ENCODE measurements around the gene IGFBP5.

Gene IGFBP5

DNA sequence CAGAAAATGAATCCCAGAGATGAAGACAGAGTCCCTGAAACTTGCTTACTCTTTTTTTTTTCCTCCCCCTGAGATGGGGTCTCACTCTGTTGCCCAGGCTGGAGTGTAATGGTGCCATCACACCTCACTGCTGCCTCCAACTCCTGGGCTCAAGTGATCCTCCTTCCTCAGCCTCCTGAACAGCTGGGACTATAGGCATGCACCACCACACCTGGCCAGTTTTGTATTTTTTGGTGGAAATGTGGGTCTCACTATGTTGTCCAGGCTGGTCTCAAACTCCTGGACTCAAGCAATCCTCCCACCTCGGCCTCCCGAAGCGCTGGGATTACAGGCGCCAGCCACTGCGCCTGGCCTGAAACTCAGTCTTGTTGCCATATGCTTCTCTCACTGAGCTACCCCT is 34.3 kb downstream of the IGFBP5 start:
- DNase-seq (ENCODE audit: low read depth), result no peak
- no peak overlapping the region for H3K4me3 ChIP-seq (ENCODE audit: control insufficient read depth, low read depth, low read length)
- TF ChIP-seq, protein P1, sequence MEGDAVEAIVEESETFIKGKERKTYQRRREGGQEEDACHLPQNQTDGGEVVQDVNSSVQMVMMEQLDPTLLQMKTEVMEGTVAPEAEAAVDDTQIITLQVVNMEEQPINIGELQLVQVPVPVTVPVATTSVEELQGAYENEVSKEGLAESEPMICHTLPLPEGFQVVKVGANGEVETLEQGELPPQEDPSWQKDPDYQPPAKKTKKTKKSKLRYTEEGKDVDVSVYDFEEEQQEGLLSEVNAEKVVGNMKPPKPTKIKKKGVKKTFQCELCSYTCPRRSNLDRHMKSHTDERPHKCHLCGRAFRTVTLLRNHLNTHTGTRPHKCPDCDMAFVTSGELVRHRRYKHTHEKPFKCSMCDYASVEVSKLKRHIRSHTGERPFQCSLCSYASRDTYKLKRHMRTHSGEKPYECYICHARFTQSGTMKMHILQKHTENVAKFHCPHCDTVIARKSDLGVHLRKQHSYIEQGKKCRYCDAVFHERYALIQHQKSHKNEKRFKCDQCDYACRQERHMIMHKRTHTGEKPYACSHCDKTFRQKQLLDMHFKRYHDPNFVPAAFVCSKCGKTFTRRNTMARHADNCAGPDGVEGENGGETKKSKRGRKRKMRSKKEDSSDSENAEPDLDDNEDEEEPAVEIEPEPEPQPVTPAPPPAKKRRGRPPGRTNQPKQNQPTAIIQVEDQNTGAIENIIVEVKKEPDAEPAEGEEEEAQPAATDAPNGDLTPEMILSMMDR (conservative IDR thresholded peaks at IDR 0.05; ENCODE audit: control insufficient read depth, insufficient read depth, low read depth, low read length), result no peak

- DNase-seq (ENCODE audit: low read depth), result no peak
- H3K4me3 ChIP-seq (ENCODE audit: control insufficient read depth, low read depth, low read length), result no peak overlapping the region
- TF ChIP-seq, protein P1 (conservative IDR thresholded peaks at IDR 0.05; ENCODE audit: control insufficient read depth, insufficient read depth, low read depth, low read length), result no peak
Observed at GRCh38 chr2:216660496-216660895, 34.9 kb downstream of the IGFBP5 start.

GRCh38 chr2:216659276-216659675 is 36.1 kb downstream of the IGFBP5 start:
- no peak for DNase-seq (ENCODE audit: low read depth)
- TF ChIP-seq, protein P1 (conservative IDR thresholded peaks at IDR 0.05; ENCODE audit: control insufficient read depth, insufficient read depth, low read depth, low read length), result no peak
- no peak overlapping the region for H3K4me3 ChIP-seq (ENCODE audit: control insufficient read depth, low read depth, low read length)

GRCh38 chr2:216658757-216659156 is 36.6 kb downstream of the IGFBP5 start:
- no peak overlapping the region for H3K4me3 ChIP-seq (ENCODE audit: control insufficient read depth, low read depth, low read length)
- TF ChIP-seq, protein P1 (conservative IDR thresholded peaks at IDR 0.05; ENCODE audit: control insufficient read depth, insufficient read depth, low read depth, low read length), result no peak
- DNase-seq (ENCODE audit: low read depth), result no peak

GRCh38 chr2:216657980-216658379 is 37.4 kb downstream of the IGFBP5 start:
- TF ChIP-seq, protein P1 (conservative IDR thresholded peaks at IDR 0.05; ENCODE audit: control insufficient read depth, insufficient read depth, low read depth, low read length), result no peak
- no peak for DNase-seq (ENCODE audit: low read depth)
- no peak overlapping the region for H3K4me3 ChIP-seq (ENCODE audit: control insufficient read depth, low read depth, low read length)

DNA sequence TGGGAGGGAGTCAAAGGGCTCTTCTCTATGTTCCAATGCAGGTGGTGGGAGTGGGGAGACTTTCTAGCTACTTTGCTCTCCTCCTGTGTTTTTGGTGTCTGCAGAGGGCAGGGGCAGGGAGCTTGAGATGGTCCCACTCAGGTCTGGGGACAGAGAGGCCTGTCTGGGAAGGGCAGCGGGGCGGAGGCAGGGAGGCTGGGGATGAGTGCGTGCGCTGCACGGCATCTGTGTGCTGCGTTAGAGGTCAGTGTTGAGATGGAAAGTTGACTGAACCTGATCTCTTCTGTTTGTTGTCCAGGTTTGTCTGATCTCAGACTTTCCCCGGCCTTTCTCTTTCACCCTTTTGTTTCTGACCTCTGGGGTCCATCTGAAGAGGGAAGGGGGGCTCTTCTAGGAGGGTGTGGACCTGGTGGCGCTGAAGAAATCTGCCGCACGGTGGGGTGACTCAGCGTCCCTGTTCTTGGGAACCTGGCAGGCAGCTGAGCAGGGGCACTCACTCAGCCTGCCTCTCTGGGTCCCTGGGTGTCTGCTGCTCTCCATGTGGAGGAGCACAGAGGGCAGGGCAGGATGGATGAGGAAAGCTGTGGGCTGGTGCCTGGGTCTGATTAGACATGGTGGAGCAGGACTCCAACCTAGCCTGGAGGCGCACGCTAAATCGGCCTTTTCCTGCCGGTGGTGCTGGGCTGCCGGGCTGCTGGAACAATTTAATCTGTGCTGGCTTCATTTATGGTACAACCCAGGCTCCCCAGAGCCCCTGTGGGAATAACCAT is 38.1 kb downstream of the IGFBP5 start:
- TF ChIP-seq, protein P1 (conservative IDR thresholded peaks at IDR 0.05; ENCODE audit: control insufficient read depth, insufficient read depth, low read depth, low read length), result no peak
- no peak overlapping the region for H3K4me3 ChIP-seq (ENCODE audit: control insufficient read depth, low read depth, low read length)
- DNase-seq (ENCODE audit: low read depth), result no peak

All from fibroblast of mammary gland (primary cell).